OCI-LY3 (cell line): ENCODE measurements around the gene CHKB.

Experiments used
- EZH2phosphoT487 ChIP-seq: fragments of 200-600 bp; shearing (Covaris generic); IDR thresholded peaks from 2 replicates; pipeline ENCODE4 v1.6.1; 2018; ENCODE audit warnings: antibody characterized with exemption, mixed run types, low read depth
- TF ChIP-seq, protein P1 (sequence below): fragments of 200-600, 300-600 bp; sonication (generic); IDR thresholded peaks from 2 replicates; pipeline ENCODE4 v1.5.1; 2014; ENCODE audit warnings: antibody characterized with exemption, low read length, low read depth

DNA sequence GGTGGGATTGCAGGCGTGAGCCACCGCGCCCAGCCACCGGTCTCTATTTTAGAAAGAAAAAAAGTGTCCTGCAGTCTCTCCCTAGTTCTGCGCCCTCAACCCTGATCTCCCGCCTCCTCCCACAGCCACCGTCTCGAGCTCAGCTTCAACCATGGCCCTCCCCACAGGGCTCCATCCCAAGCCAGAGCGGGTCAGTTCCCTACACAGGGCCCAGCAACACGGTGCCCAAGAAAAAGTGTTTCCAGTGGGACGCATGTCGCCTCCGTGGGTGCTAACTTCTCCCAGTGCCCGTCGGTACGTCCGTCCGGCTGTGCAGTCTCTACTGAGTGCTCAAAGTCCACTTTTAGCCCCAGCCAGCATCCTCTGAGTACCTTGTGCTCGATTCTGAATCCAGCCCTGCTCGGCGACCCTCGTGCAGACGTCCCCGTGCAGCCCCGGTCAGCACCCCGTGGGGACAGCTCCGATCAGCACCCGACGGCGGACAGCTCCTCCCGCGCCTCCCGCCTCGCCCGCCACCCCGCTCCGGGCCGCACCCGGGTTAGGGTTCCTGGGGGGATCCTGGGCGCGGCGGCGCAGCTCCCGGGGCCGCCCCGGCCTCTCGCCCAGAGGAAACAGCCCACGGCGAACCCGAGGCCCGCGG is 17.3 kb upstream of the CHKB start:
- TF ChIP-seq, protein P1, sequence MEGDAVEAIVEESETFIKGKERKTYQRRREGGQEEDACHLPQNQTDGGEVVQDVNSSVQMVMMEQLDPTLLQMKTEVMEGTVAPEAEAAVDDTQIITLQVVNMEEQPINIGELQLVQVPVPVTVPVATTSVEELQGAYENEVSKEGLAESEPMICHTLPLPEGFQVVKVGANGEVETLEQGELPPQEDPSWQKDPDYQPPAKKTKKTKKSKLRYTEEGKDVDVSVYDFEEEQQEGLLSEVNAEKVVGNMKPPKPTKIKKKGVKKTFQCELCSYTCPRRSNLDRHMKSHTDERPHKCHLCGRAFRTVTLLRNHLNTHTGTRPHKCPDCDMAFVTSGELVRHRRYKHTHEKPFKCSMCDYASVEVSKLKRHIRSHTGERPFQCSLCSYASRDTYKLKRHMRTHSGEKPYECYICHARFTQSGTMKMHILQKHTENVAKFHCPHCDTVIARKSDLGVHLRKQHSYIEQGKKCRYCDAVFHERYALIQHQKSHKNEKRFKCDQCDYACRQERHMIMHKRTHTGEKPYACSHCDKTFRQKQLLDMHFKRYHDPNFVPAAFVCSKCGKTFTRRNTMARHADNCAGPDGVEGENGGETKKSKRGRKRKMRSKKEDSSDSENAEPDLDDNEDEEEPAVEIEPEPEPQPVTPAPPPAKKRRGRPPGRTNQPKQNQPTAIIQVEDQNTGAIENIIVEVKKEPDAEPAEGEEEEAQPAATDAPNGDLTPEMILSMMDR: no peak
- TF ChIP-seq EZH2phosphoT487: no peak
